NCI-H82 (cell line): ENCODE results near the gene IFFO2.

ENCODE experiments used
- DNase-seq: peaks from one replicate; lab custom pipeline; 2025; lab: John Stamatoyannopoulos, UW

The IFFO2 gene

GRCh38 chr1:18972531-18972930 is 16.1 kb upstream of the IFFO2 start:
- no peak for DNase-seq

- DNase-seq, result no peak
Measured at GRCh38 chr1:18970762-18971161, 14.3 kb upstream of the IFFO2 start.

- no peak for DNase-seq
Measured at GRCh38 chr1:18970358-18970757, 13.9 kb upstream of the IFFO2 start.

GRCh38 chr1:18967066-18967690 is 10.7 kb upstream of the IFFO2 start:
- no peak for DNase-seq

GRCh38 chr1:18965206-18966173 is 9.0 kb upstream of the IFFO2 start:
- DNase-seq, result no peak

GRCh38 chr1:18963968-18964367 is 7.5 kb upstream of the IFFO2 start:
- no peak for DNase-seq

GRCh38 chr1:18962855-18963737 is 6.6 kb upstream of the IFFO2 start:
- DNase-seq, result no peak

- DNase-seq, result no peak
Measured at GRCh38 chr1:18962121-18962721, 5.7 kb upstream of the IFFO2 start.

- DNase-seq, result no peak
Measured at GRCh38 chr1:18960821-18961220, 4.3 kb upstream of the IFFO2 start.

- DNase-seq, result no peak
Measured at GRCh38 chr1:18960409-18960808, 3.9 kb upstream of the IFFO2 start.

- DNase-seq, result no peak
Measured at GRCh38 chr1:18959591-18959990, 3.1 kb upstream of the IFFO2 start.

- DNase-seq, result no peak
Measured at GRCh38 chr1:18957532-18958300, 1.2 kb upstream of the IFFO2 start.

- peak; percentile 55 for DNase-seq
Measured at GRCh38 chr1:18957136-18957521, 653 bp upstream of the IFFO2 start.

GRCh38 chr1:18955441-18956192 is 859 bp downstream of the IFFO2 start:
- DNase-seq, result peak; percentile 64

- DNase-seq, result no peak
Measured at GRCh38 chr1:18955131-18955440, 1.4 kb downstream of the IFFO2 start.

- DNase-seq, result no peak
Measured at GRCh38 chr1:18954270-18955071, 2.0 kb downstream of the IFFO2 start.

- no peak for DNase-seq
Measured at GRCh38 chr1:18953731-18954231, 2.7 kb downstream of the IFFO2 start.

GRCh38 chr1:18951818-18952391 is 4.6 kb downstream of the IFFO2 start:
- no peak for DNase-seq

GRCh38 chr1:18951416-18951815 is 5.1 kb downstream of the IFFO2 start:
- DNase-seq, result no peak
